ENCODE data around the gene CDIPT. TPM values are rescaled to one million over a fixed set of nuclear protein-coding genes. Genes with fewer than 3 reads are reported as not detected.

Gene CDIPT
- total RNA-seq, 1 donor from 2014 or later, result 88.1 TPM

- no peak overlapping the region for H3K27ac Mint-ChIP-seq (ENCODE audit: unreplicated experiment)
- H3K4me2 ChIP-seq (ENCODE audit: low read length), result no peak overlapping the region
- no peaks in the 10 kb centered on the region for H3K9me3 Mint-ChIP-seq (ENCODE audit: unreplicated experiment)
- no peak overlapping the region for H2AFZ ChIP-seq (ENCODE audit: low read depth, low read length)
- H3K27me3 ChIP-seq (ENCODE audit: insufficient read depth, low read length), result peaks cover 7% of the 10 kb centered on the region
- TF ChIP-seq CTCF (IDR thresholded peaks at IDR 0.05; ENCODE audit: insufficient read depth, low read depth, low read length) (no peak), EZH2 (IDR thresholded peaks at IDR 0.05; ENCODE audit: insufficient read depth, low read length) (no peak)
- peaks cover 7% of the 10 kb centered on the region for H3K36me3 Mint-ChIP-seq (ENCODE audit: low read depth, unreplicated experiment)
- no peak overlapping the region for H3K27ac ChIP-seq (ENCODE audit: low read depth, low read length)
- no peak overlapping the region for H3K4me3 ChIP-seq (ENCODE audit: insufficient read depth, low read depth, low read length)
- H3K36me3 ChIP-seq (ENCODE audit: insufficient read depth, low read length), result no peaks in the 10 kb centered on the region
- no peak for DNase-seq (ENCODE audit: low read depth)
- H3K4me1 ChIP-seq (ENCODE audit: insufficient read depth, low read length), result peaks cover 23% of the 10 kb centered on the region
- H3K4me1 Mint-ChIP-seq (ENCODE audit: low read depth, unreplicated experiment), result peaks cover 13% of the 10 kb centered on the region
- no peak overlapping the region for H3K9ac ChIP-seq (ENCODE audit: low read length)
- no peaks in the 10 kb centered on the region for H3K9me3 ChIP-seq (ENCODE audit: insufficient read depth, low read depth, low read length)
- no peaks in the 10 kb centered on the region for H3K27me3 Mint-ChIP-seq (ENCODE audit: low read depth, unreplicated experiment)
- peaks cover 4% of the 10 kb centered on the region for H3K79me2 ChIP-seq (ENCODE audit: insufficient read depth, low read length)
- H3K4me3 Mint-ChIP-seq (ENCODE audit: unreplicated experiment), result no peak overlapping the region
- no peak for FAIRE-seq
- peaks cover 15% of the 10 kb centered on the region for H4K20me1 ChIP-seq (ENCODE audit: insufficient read depth, low read length)
These were observed 34.3 kb upstream of the CDIPT start for GRCh38 chr16:29897333-29897732.

GRCh38 chr16:29896841-29897240, 33.8 kb upstream of the CDIPT start:
- Histone ChIP-seq H3K9ac (ENCODE audit: low read length) (no peak overlapping the region), H3K27ac (ENCODE audit: low read depth, low read length) (no peak overlapping the region), H4K20me1 (ENCODE audit: insufficient read depth, low read length) (peaks cover 10% of the 10 kb centered on the region), H3K79me2 (ENCODE audit: insufficient read depth, low read length) (peaks cover 3% of the 10 kb centered on the region), H3K36me3 (ENCODE audit: insufficient read depth, low read length) (no peaks in the 10 kb centered on the region), H3K4me1 (ENCODE audit: insufficient read depth, low read length) (peaks cover 23% of the 10 kb centered on the region), H3K9me3 (ENCODE audit: insufficient read depth, low read depth, low read length) (no peaks in the 10 kb centered on the region), H2AFZ (ENCODE audit: low read depth, low read length) (no peak overlapping the region), H3K27me3 (ENCODE audit: insufficient read depth, low read length) (peaks cover 7% of the 10 kb centered on the region), H3K4me3 (ENCODE audit: insufficient read depth, low read depth, low read length) (no peak overlapping the region), H3K4me2 (ENCODE audit: low read length) (no peak overlapping the region)
- TF ChIP-seq CTCF (IDR thresholded peaks at IDR 0.05; ENCODE audit: insufficient read depth, low read depth, low read length) (no peak), EZH2 (IDR thresholded peaks at IDR 0.05; ENCODE audit: insufficient read depth, low read length) (no peak)
- H3K36me3 Mint-ChIP-seq (ENCODE audit: low read depth, unreplicated experiment), result peaks cover 7% of the 10 kb centered on the region
- H3K4me1 Mint-ChIP-seq (ENCODE audit: low read depth, unreplicated experiment), result peaks cover 10% of the 10 kb centered on the region
- FAIRE-seq (no peak), DNase-seq (ENCODE audit: low read depth) (no peak)
- H3K27ac Mint-ChIP-seq (ENCODE audit: unreplicated experiment), result no peak overlapping the region
- H3K9me3 Mint-ChIP-seq (ENCODE audit: unreplicated experiment), result no peaks in the 10 kb centered on the region
- H3K27me3 Mint-ChIP-seq (ENCODE audit: low read depth, unreplicated experiment), result no peaks in the 10 kb centered on the region
- no peak overlapping the region for H3K4me3 Mint-ChIP-seq (ENCODE audit: unreplicated experiment)

- no peak for FAIRE-seq
These were observed 31.3 kb upstream of the CDIPT start for GRCh38 chr16:29894352-29894751.

More at GRCh38 chr16:29894352-29894751, 31.3 kb upstream of the CDIPT start:
- Histone ChIP-seq H3K27me3 (ENCODE audit: insufficient read depth, low read length) (peaks cover 7% of the 10 kb centered on the region), H3K4me1 (ENCODE audit: insufficient read depth, low read length) (peaks cover 8% of the 10 kb centered on the region), H3K9me3 (ENCODE audit: insufficient read depth, low read depth, low read length) (no peaks in the 10 kb centered on the region), H3K4me2 (ENCODE audit: low read length) (no peak overlapping the region), H2AFZ (ENCODE audit: low read depth, low read length) (no peak overlapping the region), H3K4me3 (ENCODE audit: insufficient read depth, low read depth, low read length) (no peak overlapping the region), H4K20me1 (ENCODE audit: insufficient read depth, low read length) (peaks cover 6% of the 10 kb centered on the region), H3K79me2 (ENCODE audit: insufficient read depth, low read length) (no peaks in the 10 kb centered on the region), H3K9ac (ENCODE audit: low read length) (no peak overlapping the region), H3K36me3 (ENCODE audit: insufficient read depth, low read length) (no peaks in the 10 kb centered on the region), H3K27ac (ENCODE audit: low read depth, low read length) (no peak overlapping the region)
- Mint-ChIP-seq H3K36me3 (ENCODE audit: low read depth, unreplicated experiment) (peaks cover 7% of the 10 kb centered on the region), H3K27ac (ENCODE audit: unreplicated experiment) (no peak overlapping the region), H3K4me3 (ENCODE audit: unreplicated experiment) (no peak overlapping the region), H3K4me1 (ENCODE audit: low read depth, unreplicated experiment) (peaks cover 8% of the 10 kb centered on the region), H3K27me3 (ENCODE audit: low read depth, unreplicated experiment) (no peaks in the 10 kb centered on the region), H3K9me3 (ENCODE audit: unreplicated experiment) (no peaks in the 10 kb centered on the region)
- no peak for DNase-seq (ENCODE audit: low read depth)
- TF ChIP-seq CTCF (IDR thresholded peaks at IDR 0.05; ENCODE audit: insufficient read depth, low read depth, low read length) (no peak), EZH2 (IDR thresholded peaks at IDR 0.05; ENCODE audit: insufficient read depth, low read length) (no peak)
